GM12864 (cell line): Measurements from ENCODE around the gene PPP1R36.

Experiments used
- DNase-seq: peaks from one replicate; pipeline ENCODE4 v3.0.0-alpha.2; 2011; ENCODE audit warnings: low read depth
- H3K4me3 ChIP-seq: 2 replicates; pipeline ENCODE4 v1.5.1; 2011; ENCODE audit warnings: mild to moderate bottlenecking, low read depth, low read length, control low read depth
- TF ChIP-seq, protein P1 (sequence below): IDR thresholded peaks from 2 replicates; pipeline ENCODE4 v1.5.1; 2011; ENCODE audit warnings: low read depth, mild to moderate bottlenecking, moderate library complexity, low read length, control low read depth, inconsistent platforms; ENCODE audit errors: missing control alignments

PPP1R36 gene

GRCh38 chr14:64572386-64573104 is 22.8 kb downstream of the PPP1R36 start:
- no peak for DNase-seq
- H3K4me3 ChIP-seq, result no peak overlapping the region
- TF ChIP-seq, protein P1, sequence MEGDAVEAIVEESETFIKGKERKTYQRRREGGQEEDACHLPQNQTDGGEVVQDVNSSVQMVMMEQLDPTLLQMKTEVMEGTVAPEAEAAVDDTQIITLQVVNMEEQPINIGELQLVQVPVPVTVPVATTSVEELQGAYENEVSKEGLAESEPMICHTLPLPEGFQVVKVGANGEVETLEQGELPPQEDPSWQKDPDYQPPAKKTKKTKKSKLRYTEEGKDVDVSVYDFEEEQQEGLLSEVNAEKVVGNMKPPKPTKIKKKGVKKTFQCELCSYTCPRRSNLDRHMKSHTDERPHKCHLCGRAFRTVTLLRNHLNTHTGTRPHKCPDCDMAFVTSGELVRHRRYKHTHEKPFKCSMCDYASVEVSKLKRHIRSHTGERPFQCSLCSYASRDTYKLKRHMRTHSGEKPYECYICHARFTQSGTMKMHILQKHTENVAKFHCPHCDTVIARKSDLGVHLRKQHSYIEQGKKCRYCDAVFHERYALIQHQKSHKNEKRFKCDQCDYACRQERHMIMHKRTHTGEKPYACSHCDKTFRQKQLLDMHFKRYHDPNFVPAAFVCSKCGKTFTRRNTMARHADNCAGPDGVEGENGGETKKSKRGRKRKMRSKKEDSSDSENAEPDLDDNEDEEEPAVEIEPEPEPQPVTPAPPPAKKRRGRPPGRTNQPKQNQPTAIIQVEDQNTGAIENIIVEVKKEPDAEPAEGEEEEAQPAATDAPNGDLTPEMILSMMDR, result no peak

- DNase-seq, result no peak
- H3K4me3 ChIP-seq, result no peak overlapping the region
- TF ChIP-seq, protein P1, result no peak
Observed at GRCh38 chr14:64573109-64573508, 23.3 kb downstream of the PPP1R36 start.

DNA sequence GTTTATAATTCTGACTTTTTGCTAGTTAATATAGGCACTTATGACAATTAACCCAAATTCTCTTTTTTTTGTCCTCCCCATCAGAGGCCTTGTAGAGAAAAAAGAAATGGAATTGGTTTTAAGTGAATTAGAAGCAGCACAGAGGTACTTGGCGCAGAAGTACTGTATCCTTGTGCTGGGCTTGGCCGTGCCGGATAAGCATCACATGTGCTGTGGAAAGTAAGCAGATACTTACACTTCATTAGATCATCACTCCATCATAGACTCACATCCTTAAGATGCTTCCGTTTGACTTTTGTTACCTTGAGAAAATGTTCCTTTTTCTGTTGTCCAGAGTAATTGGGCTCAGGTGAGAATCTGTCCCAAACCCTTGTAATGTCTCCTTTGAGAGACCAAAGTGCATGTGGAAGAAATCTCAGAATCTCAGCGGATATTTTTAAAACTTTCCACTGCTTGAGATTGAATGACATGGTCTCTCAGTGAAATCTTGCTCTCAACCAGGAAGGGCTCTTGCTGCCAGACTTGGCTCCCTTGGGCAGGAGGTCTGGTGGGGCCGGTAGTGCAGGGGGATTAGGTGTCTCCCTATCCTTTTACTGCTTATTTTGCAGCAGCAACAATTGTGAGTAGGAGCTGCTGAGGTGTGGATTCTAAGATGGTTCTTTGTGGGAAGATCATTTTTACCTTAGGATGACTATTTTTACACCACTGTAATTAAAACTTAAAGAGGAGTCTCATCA is 24.8 kb downstream of the PPP1R36 start:
- H3K4me3 ChIP-seq, result no peak overlapping the region
- TF ChIP-seq, protein P1, result no peak
- DNase-seq, result no peak

DNA sequence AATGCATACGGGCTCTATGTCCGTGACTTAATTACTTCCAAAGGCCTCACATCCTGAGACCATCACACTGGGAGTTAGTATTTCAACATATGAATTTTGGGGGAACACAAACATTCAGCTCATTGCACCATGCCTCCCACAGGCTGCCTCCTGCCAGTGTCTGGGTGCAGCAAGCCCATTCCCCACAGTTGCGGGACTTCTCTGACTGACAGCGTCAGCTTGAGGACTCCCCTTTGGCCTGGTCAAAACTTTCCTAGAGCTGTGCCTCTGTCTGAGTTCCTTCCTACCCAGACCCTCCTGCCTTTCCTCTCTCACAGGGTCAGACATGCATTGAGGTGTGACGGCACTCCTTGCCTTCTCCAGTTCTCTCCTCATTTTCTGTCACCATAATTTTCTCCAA is 27.4 kb downstream of the PPP1R36 start:
- DNase-seq, result no peak
- TF ChIP-seq, protein P1, result no peak
- no peak overlapping the region for H3K4me3 ChIP-seq

DNA sequence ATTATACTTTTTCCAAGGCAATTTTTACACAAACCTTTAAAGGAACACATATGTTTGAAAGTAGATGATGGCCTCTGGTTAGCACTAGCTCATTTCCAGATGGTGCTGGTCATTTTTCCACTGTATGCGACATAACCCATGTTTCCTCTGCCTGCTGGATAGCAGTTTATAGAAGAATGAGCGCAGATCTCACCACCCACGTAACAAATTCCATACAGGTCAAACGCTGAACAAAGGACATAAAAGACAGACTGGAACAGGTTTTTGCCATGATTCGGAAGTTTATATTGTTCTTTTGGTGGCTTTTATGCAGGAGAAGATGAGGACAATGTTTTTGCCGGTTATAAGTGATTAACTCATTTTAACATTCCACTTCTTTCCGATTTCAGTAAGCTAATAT is 30.7 kb downstream of the PPP1R36 start:
- DNase-seq, result no peak
- TF ChIP-seq, protein P1, result no peak
- H3K4me3 ChIP-seq, result no peak overlapping the region

DNA sequence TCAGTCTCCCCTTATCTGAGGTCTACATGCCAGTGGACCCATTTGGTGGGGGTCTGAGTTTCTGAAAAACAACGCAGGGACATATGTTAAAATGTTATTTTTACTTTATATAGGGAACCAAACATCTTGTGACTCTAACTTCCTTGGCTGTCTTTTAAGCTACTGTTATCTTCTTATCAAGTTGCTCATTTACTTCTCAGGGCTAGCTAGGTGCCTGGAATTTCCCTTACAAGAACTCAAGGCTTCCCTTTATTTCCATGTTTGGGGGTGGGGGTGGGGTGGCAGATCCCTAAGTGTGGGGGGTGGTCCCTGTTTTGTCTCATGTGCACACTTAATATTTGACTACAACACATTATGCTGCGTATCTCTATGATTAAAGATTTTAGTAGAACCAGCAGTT is 31.6 kb downstream of the PPP1R36 start:
- DNase-seq, result no peak
- no peak overlapping the region for H3K4me3 ChIP-seq
- TF ChIP-seq, protein P1, result no peak
